AG08396 (cell line): Measurements from ENCODE around the gene LBX1.

Source experiments
- DNase-seq: peaks from one replicate; pipeline ENCODE4 v3.0.0; 2012; ENCODE audit warnings: low spot score, mixed read lengths

Gene LBX1

GRCh38 chr10:101224910-101225823 lies 4.1 kb downstream of the LBX1 start:
- no peak for DNase-seq

GRCh38 chr10:101224060-101224909 lies 5.0 kb downstream of the LBX1 start:
- DNase-seq = no peak

- DNase-seq = no peak
Measured at GRCh38 chr10:101223274-101224059, 5.8 kb downstream of the LBX1 start.

DNA sequence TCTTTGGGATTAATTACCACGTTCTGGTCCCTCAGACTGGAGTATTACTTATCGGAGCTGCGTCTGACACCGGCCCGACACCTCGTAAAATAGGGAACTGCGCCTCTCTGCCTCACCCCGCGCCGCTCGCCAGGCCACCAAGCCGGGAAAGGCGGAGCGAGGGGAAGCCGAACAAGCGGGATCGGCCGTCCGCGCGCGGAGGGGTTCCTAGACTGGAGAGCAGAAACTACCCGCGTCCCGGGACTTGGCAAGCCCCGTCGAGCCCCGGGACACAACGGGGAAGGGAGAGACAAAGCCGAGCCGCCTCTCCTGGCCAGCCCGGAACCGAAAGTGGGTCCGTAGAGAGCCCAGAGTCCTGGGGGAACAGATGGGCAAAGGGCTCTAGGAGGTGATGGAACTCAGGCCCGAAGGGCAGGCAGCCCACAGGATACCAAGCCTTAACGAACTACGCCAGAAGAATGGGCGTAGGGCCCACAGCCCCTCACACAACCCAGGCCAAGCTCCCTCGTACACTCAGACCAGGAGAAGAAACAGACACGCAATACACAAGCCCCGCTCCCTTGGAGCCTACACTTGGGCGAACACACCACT lies 6.5 kb downstream of the LBX1 start:
- DNase-seq = no peak

DNA sequence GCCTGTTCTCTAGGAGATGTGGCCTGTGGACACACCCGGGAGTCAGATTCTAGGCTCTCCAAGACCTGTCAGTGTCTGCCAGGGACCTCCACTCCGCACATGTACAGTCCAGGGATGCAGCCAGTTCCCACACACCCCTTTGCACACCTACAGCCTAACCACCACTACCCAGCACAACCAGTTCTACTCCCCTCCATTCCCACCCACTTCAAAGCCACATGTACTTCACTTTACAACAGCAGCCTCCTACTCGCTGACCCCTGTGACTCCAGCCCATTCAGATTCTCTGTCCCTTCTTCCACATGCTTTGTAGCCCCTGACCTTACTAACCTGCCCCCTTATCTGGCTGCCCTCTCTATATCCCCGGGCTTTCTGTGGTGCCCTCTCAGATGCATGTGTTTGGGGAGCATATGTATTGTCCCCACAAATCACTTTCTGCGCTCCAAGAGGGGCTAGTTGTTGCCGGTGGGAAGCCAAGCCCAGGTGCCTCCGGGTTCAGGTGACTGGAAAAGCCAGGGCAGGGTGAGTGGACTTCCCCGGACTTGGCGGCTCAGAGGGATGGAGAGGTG lies 7.2 kb downstream of the LBX1 start:
- no peak for DNase-seq

DNA sequence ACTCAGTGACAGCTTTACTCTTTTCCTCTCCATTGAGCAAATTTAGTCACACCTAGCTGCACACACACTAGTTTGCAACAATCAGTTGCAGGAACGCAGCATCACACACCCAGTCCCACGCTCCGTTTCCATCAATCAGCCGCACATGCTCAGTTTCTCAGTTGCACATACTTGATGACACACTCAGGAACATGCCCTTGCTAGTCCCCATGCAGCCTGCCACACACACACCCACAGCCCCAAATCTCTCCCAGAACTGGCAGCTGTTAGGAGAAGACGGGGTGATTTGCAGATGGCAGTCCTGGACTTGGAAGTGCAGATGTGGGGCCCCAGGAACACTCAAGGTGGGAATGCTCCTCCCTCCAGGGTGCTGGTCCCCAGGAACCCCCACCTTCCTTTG lies 7.7 kb downstream of the LBX1 start:
- DNase-seq = no peak

DNA sequence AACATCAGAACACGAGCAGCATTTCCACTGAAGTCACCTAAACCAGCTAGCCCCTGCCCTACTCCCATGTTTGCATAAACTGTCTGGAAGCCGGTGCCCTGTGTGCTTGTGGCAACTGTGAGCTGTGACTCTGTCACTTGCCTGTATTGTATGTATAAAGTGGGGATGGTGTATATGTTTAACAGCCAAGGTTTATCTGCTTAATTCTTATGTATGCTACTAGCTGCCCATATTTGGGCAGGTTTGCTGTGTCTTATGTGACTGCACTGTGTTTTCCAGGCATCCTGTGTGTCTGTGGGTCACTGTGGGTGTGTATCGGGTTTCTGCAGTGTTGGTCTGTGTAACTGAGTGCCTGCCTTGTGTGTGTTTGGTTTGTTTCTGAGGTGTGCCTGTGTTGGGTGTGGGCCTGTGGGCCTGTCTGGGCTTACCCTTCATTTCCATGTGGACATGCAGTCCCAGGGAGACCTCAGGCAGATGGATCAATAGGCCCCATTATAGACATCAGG lies 9.3 kb downstream of the LBX1 start:
- no peak for DNase-seq

- DNase-seq = no peak
Measured at GRCh38 chr10:101219139-101219945, 9.9 kb downstream of the LBX1 start.

- DNase-seq = no peak
Measured at GRCh38 chr10:101218351-101219138, 10.7 kb downstream of the LBX1 start.

DNA sequence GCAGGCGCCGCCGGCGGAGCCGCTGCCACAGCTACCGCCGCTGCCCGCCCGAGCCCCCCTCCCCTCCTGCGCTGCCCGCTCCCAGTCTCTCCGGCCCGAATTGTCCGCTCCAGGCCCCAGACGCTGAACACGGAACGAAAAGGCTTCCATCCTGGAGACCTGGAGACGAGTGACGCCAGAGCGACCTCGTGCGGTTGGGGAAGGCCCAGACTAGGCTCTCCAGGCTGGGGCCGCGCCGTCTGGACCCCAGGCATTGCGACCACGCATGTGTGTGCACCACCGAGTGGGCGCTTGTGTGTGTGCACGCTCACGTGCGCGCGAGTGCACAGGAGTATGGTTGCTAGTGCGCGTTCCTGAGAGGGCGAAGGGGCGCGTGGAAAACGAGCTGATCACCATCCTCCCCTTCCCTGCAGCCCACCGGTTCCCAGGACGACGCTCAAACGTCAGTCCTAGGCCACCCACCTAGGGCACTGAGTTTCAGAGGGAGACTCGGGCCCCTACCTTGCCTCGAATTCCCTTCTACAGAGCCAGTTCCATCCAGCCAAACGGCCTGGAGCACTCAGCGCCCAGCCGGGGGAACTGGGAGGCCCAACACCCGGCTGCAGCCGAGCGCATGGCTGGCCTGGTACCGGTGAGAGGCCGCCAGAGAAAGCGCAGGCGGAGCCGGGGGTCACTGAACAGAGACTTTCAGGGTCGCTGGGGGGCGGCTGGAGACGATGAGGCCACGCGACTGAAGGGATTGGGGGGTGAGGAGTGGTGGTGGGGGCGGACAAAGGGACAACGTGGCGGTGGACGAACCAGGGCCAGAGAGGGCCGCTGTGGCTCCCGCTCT lies 11.6 kb downstream of the LBX1 start:
- no peak for DNase-seq

GRCh38 chr10:101217044-101217425 lies 12.2 kb downstream of the LBX1 start:
- DNase-seq = no peak

- no peak for DNase-seq
Measured at GRCh38 chr10:101216207-101217043, 12.8 kb downstream of the LBX1 start.

DNA sequence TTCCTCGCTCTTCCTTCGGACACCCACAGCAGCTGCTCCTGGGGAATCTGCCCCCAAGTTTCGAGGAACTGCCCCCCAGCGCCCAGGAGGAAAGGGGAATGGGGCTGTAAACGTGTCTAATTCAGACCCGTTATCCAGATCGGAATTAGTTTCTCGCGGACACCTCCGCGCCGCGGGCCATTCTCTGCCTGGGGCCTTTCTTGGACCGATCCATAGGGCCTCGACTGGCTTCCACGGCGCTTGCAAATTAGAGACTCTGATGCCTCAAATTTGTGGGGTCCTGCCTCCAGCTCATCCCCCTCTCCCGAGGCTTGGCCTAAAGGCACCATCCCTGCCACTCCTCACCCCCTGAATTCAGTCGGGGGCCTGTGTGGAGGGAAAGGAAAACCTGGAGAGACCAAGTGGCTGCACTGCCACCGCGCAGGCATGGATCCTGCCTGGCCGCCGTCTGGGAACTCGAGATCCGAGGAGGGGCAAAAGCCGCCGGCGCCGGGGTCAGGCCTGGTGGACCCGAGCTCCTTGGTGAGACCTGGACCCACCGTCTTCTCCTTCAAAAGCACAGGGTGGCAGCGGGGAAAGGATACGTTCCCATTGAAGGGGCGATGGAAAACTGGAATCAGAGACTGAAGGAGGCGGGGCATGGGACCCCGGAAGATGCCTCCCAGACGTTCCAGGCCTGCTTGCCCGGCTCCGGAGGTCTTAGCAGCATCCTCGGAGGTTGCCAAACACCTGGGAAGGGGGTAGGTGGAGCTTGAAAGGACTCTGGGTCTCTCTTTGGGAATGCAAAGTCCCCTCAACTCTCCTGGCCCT lies 13.7 kb downstream of the LBX1 start:
- DNase-seq = no peak

- DNase-seq = peak; percentile 78
Measured at GRCh38 chr10:101214446-101215396, 14.5 kb downstream of the LBX1 start.

DNA sequence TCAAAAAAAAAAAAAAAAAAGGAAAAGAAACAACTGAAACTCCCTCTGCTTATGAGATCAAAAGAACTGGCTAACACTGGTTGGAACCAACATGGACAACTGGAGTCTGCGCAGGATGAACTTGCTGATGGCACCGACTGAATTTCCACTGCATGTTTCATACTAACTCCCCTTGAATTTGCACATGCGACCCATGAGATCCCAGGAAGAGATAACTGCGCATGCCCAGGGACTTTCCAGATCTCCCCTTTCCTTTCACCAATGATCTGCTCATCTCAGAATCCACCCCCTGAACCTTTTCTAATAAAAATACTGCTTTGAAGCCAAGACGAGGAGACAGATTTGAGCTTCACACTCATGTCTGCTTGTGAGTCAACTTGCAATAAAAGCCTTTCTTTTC lies 20.7 kb downstream of the LBX1 start:
- DNase-seq = no peak

- DNase-seq = no peak
Measured at GRCh38 chr10:101207026-101207425, 22.2 kb downstream of the LBX1 start.
